Right lobe of liver (tissue), 6 donors: ENCODE data around the gene SOX8. TPM values are rescaled to one million over a fixed set of nuclear protein-coding genes. Genes with fewer than 3 reads are reported as not detected.

ENCODE experiments used
- ATAC-seq, 4 donors: fragments of 200-7000 bp; cut with Tn5 transposase; one replicate each; pipeline ENCODE4 v1.9.1; 2020; ENCODE audit warnings: mild to moderate bottlenecking in 4 of 4, moderate library complexity in 4 of 4
- DNase-seq, 3 donors: peaks; one replicate each; pipeline ENCODE4 v3.0.0-alpha.2; 2020
- H3K27ac ChIP-seq, 3 donors: fragments of 200-600 bp; one replicate each; pipeline ENCODE4 v1.8.0; 2022
- H3K27me3 ChIP-seq, 2 donors: fragments of 200-600 bp; one replicate each; pipeline ENCODE4 v1.8.0; 2022
- H3K36me3 ChIP-seq, 4 donors: fragments of 200-600 bp; sonication (generic) in 1 of 4; one replicate each; pipeline versions ENCODE4 v1.5.1 to v1.8.0; 2017 to 2022; ENCODE audit warnings: control low read depth in 1 of 4
- H3K4me1 ChIP-seq, 4 donors: fragments of 200-600 bp; sonication (generic) in 1 of 4; one replicate each; pipeline versions ENCODE4 v1.5.1 to v1.8.0; 2017 to 2022; ENCODE audit warnings: control low read depth in 1 of 4
- H3K4me3 ChIP-seq, 3 donors: fragments of 200-600 bp; one replicate each; pipeline ENCODE4 v1.8.0; 2022
- H3K9me3 ChIP-seq, 4 donors: fragments of 200-600 bp; sonication (generic) in 1 of 4; one replicate each; pipeline versions ENCODE4 v1.5.1 to v1.8.0; 2017 to 2022; ENCODE audit warnings: control low read depth in 1 of 4
- CTCF ChIP-seq, 4 donors: fragments of 200-600 bp in 3 of 4; fragments of 450-650 bp in 1 of 4; IDR thresholded peaks; one replicate each; pipeline versions ENCODE4 v1.5.1 to v1.8.0; 2016 to 2022; ENCODE audit warnings: antibody characterized with exemption in 4 of 4, mild to moderate bottlenecking in 2 of 4
- POLR2A ChIP-seq: fragments of 450-650 bp; IDR thresholded peaks from one replicate; pipeline ENCODE4 v1.6.1; 2017; ENCODE audit warnings: antibody characterized with exemption, mild to moderate bottlenecking
- WGBS: methylation state at CpG from one replicate; pipeline ENCODE4 v1.1.6; 2018; ENCODE audit warnings: low coverage, low lambda C conversion rate; ENCODE audit not compliant: insufficient coverage; ENCODE audit errors: missing lambda C conversion rate; 5-methylcytosine and 5-hydroxymethylcytosine counted together
- intact Hi-C, 2 donors: fragments of 100-400 bp; cut with DNase I; formaldehyde crosslinking; loops; one replicate each; pipeline versions ENCODE4 v1.11.2 to v1.14.1; 2022
- total RNA-seq, 6 experiments: library from RNA; depleted of rRNA in 2 of 6; stranded (reverse); fragments of >200 nt in 2 of 6; fragmentation: NEBNext Ultra II Directional in 3 of 6; extraction: Animal tissue kit (Norgen Biotek cat#: 25700) in 3 of 6; gene quantifications; one replicate each; pipeline versions ENCODE4 v1.1.0 to v1.2.4, GENCODE V29; 2016 to 2023
- donor health status: DM: no; HTN: yes; CAD: no.
- donor health status: DM: no; HTN: no; CAD: no.
- donor health status: DM: no; HTN: no; CAD: no.
- donor health status: DM: no; HTN: yes; CAD: no.
- donor health status: DM: no; HTN: yes; CAD: no.

SOX8 gene
- total RNA-seq, 6 experiments from 2014 or later: 0.07 to 0.13 (median 0.09) TPM; not detected in 3

- no peak for DNase-seq
- Histone ChIP-seq H3K4me1 (peaks cover 0 to 7% (median 0%) of the 10 kb centered on the region in 4 donors), H3K36me3 (no peaks in the 10 kb centered on the region), H3K4me3 (no peak overlapping the region), H3K27me3 (peaks cover 0 to 4% of the 10 kb centered on the region in 2 donors), H3K9me3 (no peaks in the 10 kb centered on the region), H3K27ac (no peak overlapping the region)
- intact Hi-C loops: no loop called here
- WGBS: 58% methylated on average over 7 of the region's 24 CpGs
- ATAC-seq: no peak
- TF ChIP-seq CTCF (IDR thresholded peaks at IDR 0.05) (no peak), POLR2A (no peak)
Measured at GRCh38 chr16:976389-976931, 5.1 kb upstream of the SOX8 start.

DNA sequence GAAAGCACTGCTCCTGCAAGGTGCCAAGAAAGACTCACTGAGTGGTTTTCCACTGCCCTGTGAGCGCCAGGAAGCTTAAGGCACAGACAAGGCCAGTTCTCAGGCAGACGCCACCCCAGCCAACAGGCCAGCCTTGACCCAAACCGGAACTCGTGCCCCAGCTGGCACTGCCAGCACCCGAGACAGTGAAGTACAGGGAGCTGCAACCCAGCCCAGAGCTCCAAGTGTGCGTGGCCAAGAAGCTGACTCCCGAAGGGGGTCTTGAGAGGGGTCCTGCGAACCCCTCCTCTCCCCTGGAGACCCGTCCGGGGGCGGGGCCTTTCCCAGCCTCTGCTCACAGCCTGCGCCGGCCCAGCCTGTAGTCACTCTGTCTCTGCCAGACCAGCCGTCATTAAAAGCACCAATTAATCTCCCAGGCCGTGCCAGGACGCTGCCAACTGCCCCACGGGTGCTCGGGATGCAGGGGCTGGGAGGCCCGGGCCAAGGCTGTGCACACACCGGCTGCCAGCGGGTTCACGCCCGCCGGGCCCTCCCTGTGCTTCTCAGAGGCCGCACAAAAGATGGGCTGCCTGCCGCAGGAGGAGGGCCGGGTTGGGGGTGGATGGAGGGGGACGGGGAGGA, 4.4 kb upstream of the SOX8 start:
- DNase-seq: no peak
- intact Hi-C loops: no loop called here
- H3K27ac ChIP-seq: no peak overlapping the region
- H3K4me3 ChIP-seq: no peak overlapping the region
- no peaks in the 10 kb centered on the region for H3K36me3 ChIP-seq
- H3K9me3 ChIP-seq: no peaks in the 10 kb centered on the region
- peaks cover 0 to 11% (median 0%) of the 10 kb centered on the region in 4 donors for H3K4me1 ChIP-seq
- WGBS: 80% methylated on average over 1 of the region's 28 CpGs
- no peak for ATAC-seq
- TF ChIP-seq CTCF (IDR thresholded peaks at IDR 0.05) (no peak), POLR2A (no peak)
- peaks cover 0 to 7% of the 10 kb centered on the region in 2 donors for H3K27me3 ChIP-seq

- Histone ChIP-seq H3K36me3 (no peaks in the 10 kb centered on the region), H3K9me3 (no peaks in the 10 kb centered on the region), H3K27me3 (peaks cover 0 to 12% of the 10 kb centered on the region in 2 donors), H3K27ac (no peak overlapping the region), H3K4me1 (peaks cover 0 to 11% (median 0%) of the 10 kb centered on the region in 4 donors), H3K4me3 (no peak overlapping the region)
- DNase-seq: no peak
- 92% methylated on average over 8 of the region's 8 CpGs for WGBS
- ATAC-seq: no peak
- intact Hi-C loops: no loop called here
- no peak for TF ChIP-seq POLR2A
- TF ChIP-seq CTCF (IDR thresholded peaks at IDR 0.05): no peak
Measured at GRCh38 chr16:977896-978295, 3.7 kb upstream of the SOX8 start.

DNA sequence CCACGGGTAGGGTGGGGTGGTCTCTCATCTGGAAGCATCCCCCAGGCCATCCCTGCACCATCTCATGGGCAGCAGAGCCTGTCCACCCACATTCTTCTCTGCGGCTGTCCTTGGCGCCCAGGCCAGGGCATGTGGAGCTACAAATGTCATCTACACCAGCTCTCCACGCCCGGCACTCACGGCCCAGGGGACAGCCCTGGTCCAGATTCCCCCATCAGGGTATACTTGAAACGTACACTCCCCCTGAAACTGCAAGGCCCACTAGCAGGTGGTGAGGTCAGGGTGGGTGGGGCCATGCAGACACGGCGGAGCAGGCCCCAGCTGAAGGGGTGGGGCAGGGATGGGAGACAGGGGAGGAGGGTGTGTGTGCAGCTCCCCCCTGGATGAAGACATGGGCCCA, 3.2 kb upstream of the SOX8 start:
- intact Hi-C loops: no loop called here
- no peaks in the 10 kb centered on the region for H3K9me3 ChIP-seq
- WGBS: 81% methylated on average over 7 of the region's 9 CpGs
- TF ChIP-seq POLR2A (no peak), CTCF (IDR thresholded peaks at IDR 0.05) (no peak)
- H3K4me3 ChIP-seq: no peak overlapping the region
- peaks cover 0 to 11% (median 0%) of the 10 kb centered on the region in 4 donors for H3K4me1 ChIP-seq
- no peak overlapping the region for H3K27ac ChIP-seq
- no peaks in the 10 kb centered on the region for H3K36me3 ChIP-seq
- H3K27me3 ChIP-seq: peaks cover 0 to 12% of the 10 kb centered on the region in 2 donors
- DNase-seq (no peak), ATAC-seq (no peak)
